Cardiac muscle cell (in vitro differentiated cells and primary cell): Measurements from ENCODE around the gene ISLR. TPM values are rescaled to one million over a fixed set of nuclear protein-coding genes. Genes with fewer than 3 reads are reported as not detected.

Experiments
- DNase-seq, 2 donors: peaks; one replicate each; pipeline versions ENCODE4 v3.0.0 to v3.0.0-alpha.2; 2010 to 2017; ENCODE audit warnings: low read depth in 1 of 2, low spot score in 1 of 2
- H3K27ac ChIP-seq: fragments of 200-600 bp; sonication (generic); 2 replicates; pipeline ENCODE4 v1.5.1; 2016
- H3K27me3 ChIP-seq: fragments of 200-600 bp; sonication (generic); 2 replicates; pipeline ENCODE4 v1.6.0; 2016; ENCODE audit warnings: control low read depth
- H3K36me3 ChIP-seq: fragments of 200-600 bp; sonication (generic); 2 replicates; pipeline ENCODE4 v1.5.1; 2016; ENCODE audit warnings: control low read depth
- H3K4me1 ChIP-seq: fragments of 200-600 bp; sonication (generic); 2 replicates; pipeline ENCODE4 v1.8.1; 2017; ENCODE audit warnings: low read depth, mild to moderate bottlenecking, mixed run types
- H3K4me3 ChIP-seq: fragments of 200-600 bp; sonication (generic); 2 replicates; pipeline ENCODE4 v1.5.1; 2016; ENCODE audit warnings: mild to moderate bottlenecking
- H3K9me3 ChIP-seq: fragments of 200-600 bp; sonication (generic); 2 replicates; pipeline ENCODE4 v1.5.1; 2017; ENCODE audit warnings: low read depth, mild to moderate bottlenecking, control low read depth
- polyA plus RNA-seq: library from polyadenylated mRNA; unstranded; fragments of >200 nt; fragmentation: Nextera tagmentation; extraction: Ambion mirVana; gene quantifications from 2 replicates; pipeline ENCODE4 v1.2.1, GENCODE V29; 2016
- total RNA-seq: library from RNA; depleted of rRNA; stranded (reverse); fragments of >200 nt; gene quantifications from 2 replicates; pipeline ENCODE4 v1.2.3, GENCODE V29; 2016
- TF ChIP-seq, protein P1 (sequence below): IDR thresholded peaks from 2 replicates; pipeline ENCODE4 v1.5.1; 2012; ENCODE audit warnings: low read depth, mild to moderate bottlenecking, low read length

Gene ISLR
- total and polyA plus RNA-seq, 2 experiments from 2014 or later = 0.44 to 4.1 TPM

DNA sequence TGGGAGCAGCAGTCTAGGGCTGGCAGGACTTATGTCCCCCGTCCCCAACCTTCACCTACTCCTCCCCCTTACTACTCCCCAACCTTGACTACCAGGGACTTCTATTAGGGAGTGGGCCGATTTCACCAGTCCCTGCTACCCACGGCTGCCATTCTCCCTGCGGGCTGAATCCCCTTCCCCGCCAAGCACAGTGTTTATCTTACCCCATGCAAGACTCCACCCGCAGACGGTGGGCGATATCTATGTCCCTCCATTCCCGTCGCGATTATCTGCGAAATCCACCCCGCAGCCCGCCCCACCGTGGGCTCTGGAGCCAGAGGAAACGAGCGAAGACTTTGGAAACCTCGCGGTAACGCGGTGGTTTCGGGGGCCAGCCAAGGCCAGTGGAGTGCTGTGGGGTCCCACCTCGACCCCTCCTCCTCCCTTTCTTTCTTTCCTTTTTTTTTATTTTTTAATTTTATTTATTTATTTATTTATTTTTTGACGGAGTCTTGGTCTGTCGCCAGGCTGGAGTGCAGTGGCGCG lies 38.4 kb upstream of the ISLR start:
- no peaks in the 10 kb centered on the region for H3K9me3 ChIP-seq
- H3K27ac ChIP-seq = no peak overlapping the region
- peaks cover 6% of the 10 kb centered on the region for H3K4me1 ChIP-seq
- TF ChIP-seq, protein P1, sequence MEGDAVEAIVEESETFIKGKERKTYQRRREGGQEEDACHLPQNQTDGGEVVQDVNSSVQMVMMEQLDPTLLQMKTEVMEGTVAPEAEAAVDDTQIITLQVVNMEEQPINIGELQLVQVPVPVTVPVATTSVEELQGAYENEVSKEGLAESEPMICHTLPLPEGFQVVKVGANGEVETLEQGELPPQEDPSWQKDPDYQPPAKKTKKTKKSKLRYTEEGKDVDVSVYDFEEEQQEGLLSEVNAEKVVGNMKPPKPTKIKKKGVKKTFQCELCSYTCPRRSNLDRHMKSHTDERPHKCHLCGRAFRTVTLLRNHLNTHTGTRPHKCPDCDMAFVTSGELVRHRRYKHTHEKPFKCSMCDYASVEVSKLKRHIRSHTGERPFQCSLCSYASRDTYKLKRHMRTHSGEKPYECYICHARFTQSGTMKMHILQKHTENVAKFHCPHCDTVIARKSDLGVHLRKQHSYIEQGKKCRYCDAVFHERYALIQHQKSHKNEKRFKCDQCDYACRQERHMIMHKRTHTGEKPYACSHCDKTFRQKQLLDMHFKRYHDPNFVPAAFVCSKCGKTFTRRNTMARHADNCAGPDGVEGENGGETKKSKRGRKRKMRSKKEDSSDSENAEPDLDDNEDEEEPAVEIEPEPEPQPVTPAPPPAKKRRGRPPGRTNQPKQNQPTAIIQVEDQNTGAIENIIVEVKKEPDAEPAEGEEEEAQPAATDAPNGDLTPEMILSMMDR = no peak
- no peaks in the 10 kb centered on the region for H3K36me3 ChIP-seq
- DNase-seq = no peak
- H3K27me3 ChIP-seq = peaks cover 64% of the 10 kb centered on the region
- peak overlapping the region; percentile 34 for H3K4me3 ChIP-seq

DNA sequence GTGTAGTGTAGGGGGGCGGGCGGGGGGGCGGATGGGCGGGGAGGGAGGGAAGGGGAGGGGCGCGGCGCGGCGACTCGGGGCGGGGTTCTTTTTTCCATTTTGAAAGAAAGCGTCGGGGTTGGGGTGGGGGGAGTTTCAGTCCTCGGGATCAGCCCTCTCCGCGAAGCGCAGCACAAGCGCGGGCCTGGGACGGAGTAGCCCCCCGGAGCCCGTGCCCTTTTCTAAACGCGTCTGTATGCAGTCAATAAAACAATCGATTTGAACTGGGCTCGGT lies 37.0 kb upstream of the ISLR start:
- TF ChIP-seq, protein P1 = no peak
- H3K36me3 ChIP-seq = no peaks in the 10 kb centered on the region
- H3K4me1 ChIP-seq = peaks cover 6% of the 10 kb centered on the region
- peak overlapping the region; percentile 34 for H3K4me3 ChIP-seq
- no peaks in the 10 kb centered on the region for H3K9me3 ChIP-seq
- H3K27me3 ChIP-seq = peaks cover 50% of the 10 kb centered on the region
- no peak overlapping the region for H3K27ac ChIP-seq
- DNase-seq = no peak

DNA sequence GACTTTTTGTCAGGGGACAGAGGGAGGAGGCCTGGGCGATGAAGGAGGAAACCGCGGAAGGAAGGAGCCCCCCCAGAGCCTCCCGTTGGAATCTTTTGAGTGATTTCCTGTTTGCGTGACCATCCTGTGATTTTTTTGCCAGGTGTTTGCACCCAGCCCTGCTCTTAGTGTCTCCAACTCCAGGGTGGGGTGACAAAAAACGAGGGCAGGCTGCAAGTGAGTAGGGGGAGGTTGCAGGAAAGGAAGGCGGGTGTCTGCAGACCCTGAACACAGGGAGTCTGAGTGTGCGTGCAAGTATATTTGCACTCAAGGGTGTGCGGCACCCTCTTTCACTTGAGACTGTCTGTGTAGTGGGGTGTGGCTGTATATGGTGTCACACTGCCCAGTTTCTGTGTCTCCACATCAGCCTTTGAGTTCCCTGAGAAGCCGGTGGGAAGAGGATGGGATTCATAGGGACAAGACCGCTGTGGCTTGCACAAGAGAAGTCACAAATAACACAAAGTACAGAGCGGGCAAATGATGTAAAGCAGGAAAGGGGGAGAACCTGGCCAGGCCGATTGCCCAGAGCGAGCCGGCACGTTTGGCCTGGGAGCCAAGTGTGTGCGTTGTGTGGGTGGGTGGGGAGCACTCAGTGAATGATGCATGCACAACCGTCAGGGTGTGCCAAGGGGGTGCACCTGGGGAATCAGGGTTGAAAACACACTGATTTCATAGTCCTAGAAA lies 36.5 kb upstream of the ISLR start:
- Histone ChIP-seq H3K9me3 (no peaks in the 10 kb centered on the region), H3K4me3 (peak overlapping the region; percentile 34), H3K36me3 (no peaks in the 10 kb centered on the region), H3K27ac (no peak overlapping the region), H3K27me3 (peaks cover 45% of the 10 kb centered on the region), H3K4me1 (peaks cover 6% of the 10 kb centered on the region)
- TF ChIP-seq, protein P1 = no peak
- peak in 1 of 2 donors; percentile 59 for DNase-seq

DNA sequence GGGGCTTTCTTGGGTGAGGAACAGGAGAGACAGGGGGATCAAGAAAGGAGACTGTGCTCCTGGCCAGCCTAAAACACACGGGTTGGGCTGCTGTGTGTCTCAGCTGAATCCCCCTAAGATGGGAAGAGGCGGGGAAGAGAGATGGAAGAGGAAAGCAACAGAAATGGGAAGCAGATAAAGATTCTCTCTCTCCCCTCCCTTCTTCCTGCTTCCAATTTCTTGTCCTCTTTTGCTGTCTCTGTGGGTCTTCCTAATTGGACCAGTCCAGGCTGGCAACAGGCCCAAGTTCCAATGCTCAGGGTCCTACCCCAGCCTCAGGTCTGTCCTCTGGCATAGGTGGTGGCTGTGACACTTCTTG lies 36.0 kb upstream of the ISLR start:
- DNase-seq = no peak
- peaks cover 6% of the 10 kb centered on the region for H3K4me1 ChIP-seq
- H3K9me3 ChIP-seq = no peaks in the 10 kb centered on the region
- no peak overlapping the region for H3K27ac ChIP-seq
- no peak overlapping the region for H3K4me3 ChIP-seq
- H3K27me3 ChIP-seq = peaks cover 40% of the 10 kb centered on the region
- TF ChIP-seq, protein P1 = no peak
- H3K36me3 ChIP-seq = no peaks in the 10 kb centered on the region

DNA sequence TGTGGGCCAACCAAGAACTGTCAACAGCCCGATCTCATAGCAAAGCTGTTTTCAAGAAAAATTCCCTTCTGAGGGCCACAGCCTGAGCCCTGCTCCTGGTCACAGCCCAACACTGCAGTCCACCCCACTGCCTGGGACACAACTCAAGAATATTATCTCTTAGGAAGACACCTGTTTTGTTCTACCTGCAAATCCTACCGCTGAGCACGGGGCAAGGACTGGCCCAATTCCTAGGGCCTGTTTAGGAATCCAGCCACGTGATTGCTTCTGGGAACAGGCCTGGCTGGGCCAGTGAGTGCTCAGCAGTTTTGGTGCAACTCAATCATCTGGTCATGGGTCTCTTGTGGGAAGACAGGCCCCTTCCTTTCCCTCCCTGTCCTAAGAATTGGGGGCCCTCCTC lies 34.9 kb upstream of the ISLR start:
- no peaks in the 10 kb centered on the region for H3K36me3 ChIP-seq
- no peak for DNase-seq
- peaks cover 6% of the 10 kb centered on the region for H3K4me1 ChIP-seq
- TF ChIP-seq, protein P1 = no peak
- H3K4me3 ChIP-seq = no peak overlapping the region
- H3K27ac ChIP-seq = no peak overlapping the region
- peaks cover 29% of the 10 kb centered on the region for H3K27me3 ChIP-seq
- no peaks in the 10 kb centered on the region for H3K9me3 ChIP-seq
